ENCODE data around the gene IGSF10. TPM values are rescaled to one million over a fixed set of nuclear protein-coding genes. Genes with fewer than 3 reads are reported as not detected.
A peak's percentile ranks its signal among the peaks of the same experiment; 100 is the strongest.
"Not testable (repeated sequence)": the region's sequence is repeated elsewhere in the genome, so short reads cannot be mapped to it uniquely, and the experiment has no call there.

IGSF10 gene
- 0.70 and 2.2 TPM in 2 replicates for total RNA-seq (2014; rRNA removed; shearing (Covaris generic))

GRCh38 chr3:151460774-151461450 is at the start of gene IGSF10:
TSS of gene IGSF10 (minus strand) at chr3:151461061. CDS start at chr3:151458709, 2,352 bp downstream.
- peak; percentile 48 for DNase-seq (ENCODE audit: low spot score)

GRCh38 chr3:151509468-151510135 is 48.7 kb upstream of the IGSF10 start:
- DNase-seq (ENCODE audit: low spot score) = not testable (repeated sequence)

- no peak for DNase-seq (ENCODE audit: low spot score)
Observed at GRCh38 chr3:151504606-151505005, 43.7 kb upstream of the IGSF10 start.

GRCh38 chr3:151503074-151503473 is 42.2 kb upstream of the IGSF10 start:
- DNase-seq (ENCODE audit: low spot score) = no peak

GRCh38 chr3:151501923-151502632 is 41.2 kb upstream of the IGSF10 start:
- DNase-seq (ENCODE audit: low spot score) = no peak

- no peak for DNase-seq (ENCODE audit: low spot score)
Observed at GRCh38 chr3:151501171-151501922, 40.5 kb upstream of the IGSF10 start.

GRCh38 chr3:151499168-151499567 is 38.3 kb upstream of the IGSF10 start:
- no peak for DNase-seq (ENCODE audit: low spot score)

GRCh38 chr3:151491525-151491924 is 30.7 kb upstream of the IGSF10 start:
- no peak for DNase-seq (ENCODE audit: low spot score)

GRCh38 chr3:151487833-151488232 is 27.0 kb upstream of the IGSF10 start:
- DNase-seq (ENCODE audit: low spot score) = not testable (repeated sequence)

- DNase-seq (ENCODE audit: low spot score) = no peak
Observed at GRCh38 chr3:151483961-151484520, 23.2 kb upstream of the IGSF10 start.

- no peak for DNase-seq (ENCODE audit: low spot score)
Observed at GRCh38 chr3:151483488-151483887, 22.6 kb upstream of the IGSF10 start.

- no peak for DNase-seq (ENCODE audit: low spot score)
Observed at GRCh38 chr3:151480492-151480891, 19.6 kb upstream of the IGSF10 start.

GRCh38 chr3:151479452-151479851 is 18.6 kb upstream of the IGSF10 start:
- DNase-seq (ENCODE audit: low spot score) = no peak

GRCh38 chr3:151478335-151478697 is 17.5 kb upstream of the IGSF10 start:
- DNase-seq (ENCODE audit: low spot score) = no peak

GRCh38 chr3:151477591-151478334 is 16.9 kb upstream of the IGSF10 start:
- DNase-seq (ENCODE audit: low spot score) = no peak

GRCh38 chr3:151476344-151477018 is 15.6 kb upstream of the IGSF10 start:
- no peak for DNase-seq (ENCODE audit: low spot score)

GRCh38 chr3:151468284-151468917 is 7.5 kb upstream of the IGSF10 start:
- peak; percentile 96 for DNase-seq (ENCODE audit: low spot score)

- no peak for DNase-seq (ENCODE audit: low spot score)
Observed at GRCh38 chr3:151467069-151467468, 6.2 kb upstream of the IGSF10 start.

- DNase-seq (ENCODE audit: low spot score) = no peak
Observed at GRCh38 chr3:151462991-151463390, 2.1 kb upstream of the IGSF10 start.

Data from HT-29 (cell line).